Suprapubic skin (tissue), 3 donors: ENCODE measurements around the gene CBX2.

ENCODE experiments used
- POLR2A ChIP-seq, 2 donors: fragments of 450-650 bp; IDR thresholded peaks; one replicate each; pipeline ENCODE4 v1.6.1; 2017; ENCODE audit warnings: antibody characterized with exemption in 2 of 2, mild to moderate bottlenecking in 2 of 2, moderate library complexity in 2 of 2
- TF ChIP-seq, protein P1 (sequence below), 2 donors: fragments of 200-600 bp in 1 of 2; fragments of 450-650 bp in 1 of 2; sonication (generic) in 1 of 2; IDR thresholded peaks; one replicate each; pipeline ENCODE4 v1.5.1; 2016 to 2019; ENCODE audit warnings: antibody characterized with exemption in 2 of 2, mild to moderate bottlenecking in 1 of 2, moderate library complexity in 1 of 2

DNA sequence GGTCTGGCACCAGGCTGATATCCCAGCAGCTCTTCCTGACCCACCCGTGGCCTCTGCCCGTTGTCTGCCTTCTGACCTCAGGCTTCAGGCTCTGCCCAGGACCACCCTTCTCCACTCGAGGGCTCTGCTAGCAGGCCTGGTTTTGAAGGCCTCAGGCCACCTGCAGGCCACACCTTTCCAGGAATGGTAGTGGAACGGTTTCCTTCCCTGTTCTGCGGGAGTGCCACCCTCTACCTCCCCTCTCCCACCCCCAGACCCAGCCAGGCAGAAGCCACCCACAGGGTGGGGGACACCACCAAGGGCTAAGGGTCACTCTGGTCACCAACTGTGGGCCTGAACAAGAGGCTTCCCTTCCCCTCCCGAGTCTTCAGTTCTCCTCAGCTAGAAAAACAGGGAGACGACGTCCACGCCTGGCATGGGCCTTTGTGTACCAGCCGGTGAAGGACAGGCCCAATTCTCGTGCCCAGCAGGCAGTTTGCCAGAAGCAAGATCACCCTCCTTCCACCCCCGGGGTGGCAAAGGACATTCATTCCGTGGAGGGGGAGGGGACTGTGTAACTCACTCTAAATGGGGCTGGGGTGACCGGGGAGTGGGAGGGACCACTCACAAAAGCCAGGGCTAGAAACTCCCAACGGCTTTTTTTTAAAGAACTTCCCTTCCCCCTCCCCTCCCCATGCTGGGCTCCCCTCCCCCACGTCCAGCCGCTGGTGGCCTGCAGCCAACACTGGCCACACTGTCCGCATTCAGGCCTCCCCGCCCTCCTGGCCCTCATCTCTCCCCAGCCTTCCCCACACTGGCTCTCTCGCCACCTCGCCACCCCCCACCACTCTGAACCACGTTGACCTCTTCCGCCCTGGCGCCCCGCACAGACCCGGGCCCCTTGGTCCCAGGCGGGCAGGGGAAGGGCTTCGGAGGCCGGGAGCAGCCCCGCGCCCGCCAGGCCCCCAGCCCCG, 53.6 kb downstream of the CBX2 start:
- TF ChIP-seq POLR2A (IDR thresholded peaks at IDR 0.05): no peak
- TF ChIP-seq, protein P1, sequence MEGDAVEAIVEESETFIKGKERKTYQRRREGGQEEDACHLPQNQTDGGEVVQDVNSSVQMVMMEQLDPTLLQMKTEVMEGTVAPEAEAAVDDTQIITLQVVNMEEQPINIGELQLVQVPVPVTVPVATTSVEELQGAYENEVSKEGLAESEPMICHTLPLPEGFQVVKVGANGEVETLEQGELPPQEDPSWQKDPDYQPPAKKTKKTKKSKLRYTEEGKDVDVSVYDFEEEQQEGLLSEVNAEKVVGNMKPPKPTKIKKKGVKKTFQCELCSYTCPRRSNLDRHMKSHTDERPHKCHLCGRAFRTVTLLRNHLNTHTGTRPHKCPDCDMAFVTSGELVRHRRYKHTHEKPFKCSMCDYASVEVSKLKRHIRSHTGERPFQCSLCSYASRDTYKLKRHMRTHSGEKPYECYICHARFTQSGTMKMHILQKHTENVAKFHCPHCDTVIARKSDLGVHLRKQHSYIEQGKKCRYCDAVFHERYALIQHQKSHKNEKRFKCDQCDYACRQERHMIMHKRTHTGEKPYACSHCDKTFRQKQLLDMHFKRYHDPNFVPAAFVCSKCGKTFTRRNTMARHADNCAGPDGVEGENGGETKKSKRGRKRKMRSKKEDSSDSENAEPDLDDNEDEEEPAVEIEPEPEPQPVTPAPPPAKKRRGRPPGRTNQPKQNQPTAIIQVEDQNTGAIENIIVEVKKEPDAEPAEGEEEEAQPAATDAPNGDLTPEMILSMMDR (IDR thresholded peaks at IDR 0.05): no peak
